ENCODE measurements around the gene LRRC63.

LRRC63 gene

DNA sequence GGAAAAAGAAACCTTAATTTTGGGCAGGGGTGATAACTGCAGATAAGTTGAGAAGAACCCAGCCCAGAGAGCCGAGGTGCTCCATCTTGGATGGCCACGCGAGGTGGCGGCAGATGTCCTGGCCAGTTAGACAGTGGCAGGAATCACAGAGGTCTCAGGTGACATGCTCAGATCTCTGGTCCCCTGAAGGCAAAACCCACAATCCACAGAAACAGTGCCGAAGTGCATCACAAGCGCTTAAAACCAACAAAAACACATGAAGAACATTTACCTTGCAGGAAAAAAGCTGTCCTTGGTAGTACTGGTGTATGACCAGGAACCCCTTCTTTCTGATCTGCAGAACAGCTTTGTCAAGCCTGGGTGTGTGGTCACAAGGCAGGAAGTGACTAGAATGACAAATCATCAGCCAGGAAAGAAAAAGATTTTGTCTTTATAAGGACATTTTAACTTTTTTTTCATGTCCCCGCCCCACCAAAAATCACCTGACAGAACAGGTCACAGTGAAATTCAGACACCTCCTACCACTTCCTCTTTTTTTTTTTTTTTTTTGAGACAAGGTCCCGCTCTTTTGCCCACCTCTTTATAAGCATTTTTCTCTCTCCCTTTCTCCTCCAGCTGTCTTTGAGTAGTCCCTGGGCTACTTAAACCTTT lies 29.8 kb upstream of the LRRC63 start, which contains the start of gene LCP1:
Gene LCP1 (minus strand): TSS at position 338 of the 651 bp plus-strand sequence. CDS start 22,515 bp downstream, outside the sequence.
- no peak within 1 kb of the TSS for H3K4me3 ChIP-seq (ENCODE audit: low read depth in 1 of 2, low read length in 2 of 2)
- no peaks in the 10 kb centered on the region for H3K9me3 ChIP-seq (ENCODE audit: low read length)
- no peak within 1 kb of the TSS for H3K9ac ChIP-seq (ENCODE audit: low read length)
- no peak within 1 kb of the TSS for H3K27ac ChIP-seq (ENCODE audit: low read depth, low read length)
- no peaks in the 10 kb centered on the region for H3K36me3 ChIP-seq (ENCODE audit: insufficient read depth, low read length)
- no peaks in the 10 kb centered on the region for H3K27me3 ChIP-seq (ENCODE audit: control insufficient read depth in 1 of 2, insufficient read depth in 2 of 2, low read length in 2 of 2)
- no peaks in the 10 kb centered on the region for H3K4me1 ChIP-seq (ENCODE audit: insufficient read depth, low read length)

DNA sequence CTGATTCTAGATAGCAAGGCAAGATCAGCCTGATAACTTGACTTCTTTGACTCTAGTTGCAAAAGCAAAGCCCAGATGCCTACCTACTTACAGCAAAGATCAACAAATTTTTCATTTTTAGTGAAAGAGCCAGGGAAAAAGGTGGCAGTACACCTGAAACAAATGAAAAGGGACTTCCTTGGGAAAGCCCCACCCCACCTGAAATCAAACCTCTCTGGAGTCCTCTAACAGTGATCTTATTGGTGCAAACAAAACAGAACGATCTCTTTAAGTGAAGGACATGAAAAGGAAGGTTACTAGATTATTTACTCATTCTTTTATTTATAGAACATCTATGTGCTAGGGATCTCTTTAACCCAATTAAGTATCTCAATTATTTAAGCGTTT lies 29.2 kb upstream of the LRRC63 start:
- Histone ChIP-seq H3K27me3 (ENCODE audit: control insufficient read depth in 1 of 2, insufficient read depth in 2 of 2, low read length in 2 of 2) (no peaks in the 10 kb centered on the region), H3K9ac (ENCODE audit: low read length) (no peak overlapping the region), H3K4me3 (ENCODE audit: low read depth in 1 of 2, low read length in 2 of 2) (no peak overlapping the region), H3K9me3 (ENCODE audit: low read length) (no peaks in the 10 kb centered on the region), H3K27ac (ENCODE audit: low read depth, low read length) (no peak overlapping the region), H3K36me3 (ENCODE audit: insufficient read depth, low read length) (no peaks in the 10 kb centered on the region), H3K4me1 (ENCODE audit: insufficient read depth, low read length) (no peaks in the 10 kb centered on the region)

DNA sequence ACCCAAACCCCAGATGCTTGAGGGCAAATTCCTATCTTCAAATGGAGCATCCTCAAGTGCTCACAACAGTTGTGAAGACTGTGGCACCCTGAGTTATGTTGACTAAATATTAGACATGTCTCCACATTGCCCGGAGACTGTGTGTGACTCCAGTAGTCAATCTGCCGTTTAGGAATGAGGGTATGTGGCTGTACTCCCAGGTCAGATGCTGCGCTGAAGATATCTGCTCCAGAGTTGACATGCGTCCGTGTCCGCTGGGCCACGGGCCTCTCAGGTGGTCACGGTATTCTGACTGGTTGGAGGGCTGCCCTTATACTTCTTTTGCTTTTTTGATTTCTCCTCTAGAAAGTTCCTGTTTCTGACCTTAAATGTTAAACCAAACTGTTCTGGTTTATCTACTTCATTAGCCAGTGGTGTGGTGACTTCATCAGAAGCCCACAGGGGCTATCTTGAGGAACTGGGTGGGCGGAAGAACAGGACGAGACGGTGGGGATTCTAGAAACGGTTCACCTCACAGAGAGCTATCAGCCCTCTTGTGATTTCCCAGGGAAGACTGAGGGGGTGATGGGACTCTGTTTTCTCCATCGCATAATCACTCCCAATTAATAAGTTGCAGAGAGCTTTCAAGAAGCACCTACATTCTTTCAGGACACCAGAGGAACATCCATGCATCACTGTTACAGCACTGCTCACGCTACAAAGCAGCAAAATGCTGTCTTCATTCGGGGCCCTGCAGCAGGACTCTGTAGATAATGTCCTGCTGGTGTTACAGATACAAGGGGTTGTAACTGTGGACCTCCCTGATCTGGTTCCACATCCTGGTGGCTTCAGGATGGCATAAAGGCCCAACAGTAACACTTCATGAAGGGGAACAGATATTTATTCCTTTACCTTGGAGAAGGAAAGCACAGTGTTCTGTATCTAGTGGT lies 28.4 kb upstream of the LRRC63 start:
- H3K9ac ChIP-seq (ENCODE audit: low read length): no peak overlapping the region
- H3K4me1 ChIP-seq (ENCODE audit: insufficient read depth, low read length): no peaks in the 10 kb centered on the region
- no peak overlapping the region for H3K27ac ChIP-seq (ENCODE audit: low read depth, low read length)
- H3K9me3 ChIP-seq (ENCODE audit: low read length): no peaks in the 10 kb centered on the region
- no peaks in the 10 kb centered on the region for H3K27me3 ChIP-seq (ENCODE audit: control insufficient read depth in 1 of 2, insufficient read depth in 2 of 2, low read length in 2 of 2)
- H3K4me3 ChIP-seq (ENCODE audit: low read depth in 1 of 2, low read length in 2 of 2): no peak overlapping the region
- no peaks in the 10 kb centered on the region for H3K36me3 ChIP-seq (ENCODE audit: insufficient read depth, low read length)

DNA sequence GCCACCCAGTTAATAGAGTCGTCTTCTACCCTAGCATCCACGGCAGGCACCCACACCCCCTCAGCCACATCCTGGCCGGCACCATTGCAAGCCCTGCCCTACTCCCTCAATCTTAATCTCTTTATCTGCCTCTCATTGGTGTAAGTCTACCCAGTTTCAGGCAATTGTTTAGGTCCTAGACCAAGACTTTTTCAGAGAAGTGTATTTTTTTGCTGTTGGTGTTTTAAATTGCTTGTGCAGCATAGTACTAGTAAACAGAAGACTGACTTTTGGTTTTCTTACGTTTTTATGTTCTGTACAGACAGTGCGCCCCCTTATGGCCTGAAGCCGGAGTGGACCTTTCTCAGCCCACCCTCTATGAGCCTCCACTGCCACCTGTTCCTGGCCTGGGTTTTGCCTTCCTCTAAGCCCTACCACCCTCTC lies 27.4 kb upstream of the LRRC63 start:
- Histone ChIP-seq H3K4me1 (ENCODE audit: insufficient read depth, low read length) (no peaks in the 10 kb centered on the region), H3K9ac (ENCODE audit: low read length) (no peak overlapping the region), H3K4me3 (ENCODE audit: low read depth in 1 of 2, low read length in 2 of 2) (no peak overlapping the region), H3K36me3 (ENCODE audit: insufficient read depth, low read length) (no peaks in the 10 kb centered on the region), H3K27ac (ENCODE audit: low read depth, low read length) (no peak overlapping the region), H3K9me3 (ENCODE audit: low read length) (no peaks in the 10 kb centered on the region), H3K27me3 (ENCODE audit: control insufficient read depth in 1 of 2, insufficient read depth in 2 of 2, low read length in 2 of 2) (no peaks in the 10 kb centered on the region)

DNA sequence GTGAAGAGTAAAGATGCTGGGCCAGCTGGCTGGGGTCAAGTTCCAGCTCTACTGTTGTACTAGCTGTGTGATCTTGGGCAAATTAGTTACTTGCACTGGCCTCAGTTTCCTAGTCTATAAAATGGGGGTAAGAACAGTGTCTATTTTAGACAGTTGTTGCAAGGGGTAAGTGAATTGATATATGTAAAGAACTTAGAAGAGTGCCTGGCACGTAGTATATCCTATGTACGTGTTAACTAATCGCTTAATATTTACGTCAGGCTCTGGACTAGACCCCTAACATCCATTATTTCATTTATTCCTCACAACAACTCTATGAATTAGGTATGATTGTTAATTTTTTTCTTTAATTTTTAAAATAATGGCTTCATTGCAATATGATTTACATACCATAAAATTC lies 26.1 kb upstream of the LRRC63 start:
- Histone ChIP-seq H3K27me3 (ENCODE audit: control insufficient read depth in 1 of 2, insufficient read depth in 2 of 2, low read length in 2 of 2) (no peaks in the 10 kb centered on the region), H3K9me3 (ENCODE audit: low read length) (no peaks in the 10 kb centered on the region), H3K9ac (ENCODE audit: low read length) (no peak overlapping the region), H3K36me3 (ENCODE audit: insufficient read depth, low read length) (no peaks in the 10 kb centered on the region), H3K27ac (ENCODE audit: low read depth, low read length) (no peak overlapping the region), H3K4me1 (ENCODE audit: insufficient read depth, low read length) (no peaks in the 10 kb centered on the region), H3K4me3 (ENCODE audit: low read depth in 1 of 2, low read length in 2 of 2) (no peak overlapping the region)

DNA sequence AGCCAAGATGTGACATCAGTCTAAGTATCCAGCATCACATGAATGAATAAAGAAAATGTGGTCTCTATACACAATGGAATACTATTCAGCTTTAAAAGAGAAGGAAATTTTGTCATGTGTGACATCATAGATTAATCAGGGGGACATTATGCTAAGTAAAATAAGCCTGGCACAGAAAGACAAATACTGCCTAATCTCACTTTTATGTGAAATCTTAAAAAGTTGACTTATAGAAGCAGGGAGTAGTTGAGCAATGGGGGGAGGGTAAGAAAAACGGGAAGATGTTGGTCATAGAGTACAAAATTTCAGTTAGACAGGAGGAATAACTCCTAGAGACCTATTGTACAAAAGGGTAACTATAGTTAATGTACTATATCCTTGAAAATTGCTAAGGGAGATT lies 19.3 kb upstream of the LRRC63 start:
- H3K36me3 ChIP-seq (ENCODE audit: insufficient read depth, low read length): no peaks in the 10 kb centered on the region
- no peaks in the 10 kb centered on the region for H3K4me1 ChIP-seq (ENCODE audit: insufficient read depth, low read length)
- H3K9me3 ChIP-seq (ENCODE audit: low read length): no peaks in the 10 kb centered on the region
- H3K27ac ChIP-seq (ENCODE audit: low read depth, low read length): no peak overlapping the region
- H3K9ac ChIP-seq (ENCODE audit: low read length): no peak overlapping the region
- H3K4me3 ChIP-seq (ENCODE audit: low read depth in 1 of 2, low read length in 2 of 2): no peak overlapping the region
- no peaks in the 10 kb centered on the region for H3K27me3 ChIP-seq (ENCODE audit: control insufficient read depth in 1 of 2, insufficient read depth in 2 of 2, low read length in 2 of 2)

DNA sequence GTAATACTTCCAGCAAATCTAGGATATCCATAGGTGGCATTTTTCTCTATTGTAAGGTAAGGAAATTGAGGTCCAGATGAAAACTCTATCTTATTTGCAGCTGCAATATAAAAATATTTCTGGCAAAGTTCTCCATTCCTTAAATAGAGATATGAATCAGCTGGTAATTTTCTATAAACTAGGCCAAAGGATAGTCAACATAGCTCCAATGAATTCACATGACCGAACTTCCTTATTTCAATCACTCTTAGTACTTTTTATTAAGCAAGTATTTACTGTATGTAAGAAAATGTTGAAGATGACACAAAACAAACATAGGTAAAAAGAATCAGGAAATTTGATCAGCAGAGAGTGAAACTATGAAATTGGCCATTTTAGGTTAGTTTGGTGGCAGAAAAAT lies 16.7 kb upstream of the LRRC63 start:
- Histone ChIP-seq H3K36me3 (ENCODE audit: insufficient read depth, low read length) (no peaks in the 10 kb centered on the region), H3K9ac (ENCODE audit: low read length) (no peak overlapping the region), H3K27me3 (ENCODE audit: control insufficient read depth in 1 of 2, insufficient read depth in 2 of 2, low read length in 2 of 2) (no peaks in the 10 kb centered on the region), H3K9me3 (ENCODE audit: low read length) (no peaks in the 10 kb centered on the region), H3K4me1 (ENCODE audit: insufficient read depth, low read length) (no peaks in the 10 kb centered on the region), H3K27ac (ENCODE audit: low read depth, low read length) (no peak overlapping the region), H3K4me3 (ENCODE audit: low read depth in 1 of 2, low read length in 2 of 2) (no peak overlapping the region)

DNA sequence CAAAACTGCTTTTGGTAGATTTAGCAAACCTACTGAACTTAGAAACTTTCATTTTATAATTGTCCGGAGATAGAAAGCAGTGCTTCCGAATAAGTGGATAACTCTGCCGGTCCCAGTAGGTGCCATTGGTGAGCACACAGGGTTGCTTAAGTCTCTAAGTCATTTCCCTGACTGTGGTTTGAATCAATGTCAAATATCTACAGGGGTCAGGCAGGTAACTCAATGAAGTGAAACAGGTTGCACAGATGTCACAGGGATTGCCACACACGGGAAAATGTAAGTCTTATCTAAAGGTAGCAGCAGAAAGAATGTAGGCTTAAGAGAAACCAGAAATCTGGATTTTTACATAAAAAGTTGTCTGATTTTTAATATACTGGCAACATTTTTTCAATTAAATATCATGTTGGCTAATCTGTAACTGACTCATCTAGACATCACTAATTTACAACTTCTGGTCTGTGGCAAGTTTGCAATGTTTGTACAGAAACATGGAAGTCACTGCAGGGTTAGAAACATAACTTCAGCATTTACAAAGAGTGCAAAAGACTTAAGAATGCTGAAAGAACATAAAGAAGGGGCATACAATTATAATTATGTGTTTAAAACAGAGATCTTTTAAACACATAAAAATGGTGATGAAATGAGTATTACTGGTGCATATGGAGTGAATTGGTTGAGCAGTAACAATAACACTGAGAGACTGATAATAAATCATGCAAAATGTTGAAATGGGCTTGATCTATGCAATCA lies 14.3 kb upstream of the LRRC63 start:
- Histone ChIP-seq H3K27ac (ENCODE audit: low read depth, low read length) (no peak overlapping the region), H3K27me3 (ENCODE audit: control insufficient read depth in 1 of 2, insufficient read depth in 2 of 2, low read length in 2 of 2) (no peaks in the 10 kb centered on the region), H3K4me3 (ENCODE audit: low read depth in 1 of 2, low read length in 2 of 2) (no peak overlapping the region), H3K9ac (ENCODE audit: low read length) (no peak overlapping the region), H3K9me3 (ENCODE audit: low read length) (no peaks in the 10 kb centered on the region), H3K4me1 (ENCODE audit: insufficient read depth, low read length) (no peaks in the 10 kb centered on the region), H3K36me3 (ENCODE audit: insufficient read depth, low read length) (no peaks in the 10 kb centered on the region)

DNA sequence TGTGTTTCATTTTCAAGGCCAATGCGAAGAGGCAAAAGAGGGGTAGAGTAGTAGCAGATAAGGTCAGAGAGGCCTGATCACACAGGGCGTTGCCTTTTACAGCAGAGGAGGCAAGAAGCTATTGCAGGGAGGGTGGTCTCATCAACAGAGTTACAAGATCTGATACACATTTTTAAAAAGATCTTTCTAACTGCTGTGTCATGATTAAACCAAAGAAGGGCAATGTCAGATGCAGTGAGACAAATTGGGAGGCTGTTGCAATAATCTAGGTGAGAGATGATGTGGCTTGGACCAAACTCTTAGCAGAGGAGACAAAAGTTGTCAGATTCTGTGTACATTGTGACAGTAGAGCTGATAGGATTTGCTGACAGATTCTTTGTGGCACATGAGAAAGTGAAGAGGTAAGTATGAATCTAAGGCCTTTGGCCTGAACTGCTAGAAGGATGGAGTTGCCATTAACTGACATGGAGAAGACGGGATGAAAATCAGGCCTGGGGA lies 13.0 kb upstream of the LRRC63 start:
- Histone ChIP-seq H3K9ac (ENCODE audit: low read length) (no peak overlapping the region), H3K9me3 (ENCODE audit: low read length) (no peaks in the 10 kb centered on the region), H3K4me3 (ENCODE audit: low read depth in 1 of 2, low read length in 2 of 2) (no peak overlapping the region), H3K4me1 (ENCODE audit: insufficient read depth, low read length) (no peaks in the 10 kb centered on the region), H3K27me3 (ENCODE audit: control insufficient read depth in 1 of 2, insufficient read depth in 2 of 2, low read length in 2 of 2) (no peaks in the 10 kb centered on the region), H3K36me3 (ENCODE audit: insufficient read depth, low read length) (no peaks in the 10 kb centered on the region), H3K27ac (ENCODE audit: low read depth, low read length) (no peak overlapping the region)

DNA sequence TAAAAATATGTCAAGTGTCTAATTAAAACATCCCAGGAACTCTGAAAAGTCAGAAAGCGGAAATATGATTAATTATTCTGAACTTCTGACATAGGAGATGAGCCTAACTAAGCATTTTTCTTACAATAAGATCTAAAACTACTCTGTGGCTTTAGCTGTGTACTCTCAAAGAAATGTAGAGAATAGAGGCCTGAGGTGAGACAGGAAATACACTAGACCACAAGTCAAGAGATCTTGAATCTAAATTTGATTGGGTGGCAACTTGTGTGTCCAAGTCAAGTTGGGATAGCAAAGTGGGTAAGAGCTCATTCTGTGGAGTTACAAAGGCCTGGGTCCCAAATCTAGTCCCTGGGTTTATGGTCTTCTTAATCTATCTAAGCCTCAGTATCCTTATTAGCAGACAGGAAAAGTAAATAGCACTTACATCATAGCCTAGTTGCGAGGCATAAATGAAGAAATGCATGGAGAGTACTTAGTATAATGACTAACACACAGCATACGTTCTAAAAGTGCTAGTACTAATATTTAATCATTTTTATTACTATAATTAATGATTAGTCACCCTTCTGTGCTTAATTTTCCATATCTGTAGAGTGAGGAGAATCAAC lies 9.4 kb upstream of the LRRC63 start:
- no peak overlapping the region for H3K4me3 ChIP-seq (ENCODE audit: low read depth in 1 of 2, low read length in 2 of 2)

DNA sequence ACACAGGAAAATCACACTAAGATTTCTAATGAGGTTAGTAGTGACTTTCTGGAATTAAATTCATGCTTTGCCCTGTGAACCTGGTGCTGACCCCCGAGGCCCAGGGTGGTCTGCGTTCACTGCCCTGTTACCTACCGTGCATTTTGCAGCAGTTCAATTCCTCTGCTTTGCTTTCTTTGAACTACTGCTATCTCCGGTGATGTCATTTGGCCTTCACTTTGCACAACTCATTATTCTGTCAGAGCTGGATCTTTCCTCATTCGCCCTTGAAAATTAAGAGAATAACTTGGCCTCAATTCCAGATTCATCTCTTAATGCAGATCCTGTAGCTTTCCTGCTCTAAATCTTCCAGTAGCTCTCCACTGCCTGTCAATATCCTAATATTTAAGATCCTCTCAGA lies 8.8 kb upstream of the LRRC63 start:
- Histone ChIP-seq H3K27me3 (ENCODE audit: control insufficient read depth in 1 of 2, insufficient read depth in 2 of 2, low read length in 2 of 2) (no peaks in the 10 kb centered on the region), H3K4me1 (ENCODE audit: insufficient read depth, low read length) (no peaks in the 10 kb centered on the region), H3K36me3 (ENCODE audit: insufficient read depth, low read length) (no peaks in the 10 kb centered on the region), H3K27ac (ENCODE audit: low read depth, low read length) (no peak overlapping the region), H3K9me3 (ENCODE audit: low read length) (no peaks in the 10 kb centered on the region), H3K4me3 (ENCODE audit: low read depth in 1 of 2, low read length in 2 of 2) (no peak overlapping the region), H3K9ac (ENCODE audit: low read length) (no peak overlapping the region)

More for the DNA sequence above, 9.4 kb upstream of the LRRC63 start:
- Histone ChIP-seq H3K4me1 (ENCODE audit: insufficient read depth, low read length) (no peaks in the 10 kb centered on the region), H3K9me3 (ENCODE audit: low read length) (no peaks in the 10 kb centered on the region), H3K9ac (ENCODE audit: low read length) (no peak overlapping the region), H3K36me3 (ENCODE audit: insufficient read depth, low read length) (no peaks in the 10 kb centered on the region), H3K27ac (ENCODE audit: low read depth, low read length) (no peak overlapping the region), H3K27me3 (ENCODE audit: control insufficient read depth in 1 of 2, insufficient read depth in 2 of 2, low read length in 2 of 2) (no peaks in the 10 kb centered on the region)
